Measurements from ENCODE around the gene CFAP100. TPM values are rescaled to one million over a fixed set of nuclear protein-coding genes. Genes with fewer than 3 reads are reported as not detected.

Gene CFAP100
- total and polyA plus RNA-seq, 9 of the 15 experiments (the other 6 are each of a cell fraction or from before 2014, with no cell fraction given), result not detected

DNA sequence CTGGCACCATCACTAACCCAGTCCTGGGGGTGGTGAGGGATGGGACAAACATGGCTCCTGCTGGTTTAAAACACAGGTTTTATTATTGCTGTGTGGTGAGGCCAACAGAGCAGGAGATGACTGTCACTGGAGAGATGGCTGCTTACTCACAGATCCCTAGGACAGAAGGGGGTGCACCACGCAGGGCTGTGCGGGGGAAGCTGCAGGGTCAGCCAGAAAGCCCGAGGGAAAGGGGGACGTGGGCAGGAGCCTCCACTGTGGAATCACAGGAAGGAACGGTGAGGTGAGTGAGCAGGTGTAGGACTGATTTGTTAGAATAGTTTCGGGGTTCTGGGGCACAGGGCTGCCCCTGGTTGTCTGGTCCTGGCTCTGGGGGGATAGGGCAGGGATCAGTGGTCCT lies 7.5 kb downstream of the CFAP100 start:
- ATAC-seq, result no peak
- BruUV-seq (replicated peaks), result no TSS peak
- Histone ChIP-seq H3K4me3 (no peak overlapping the region), H3K9me3 (replicated peaks; ENCODE audit: control insufficient read depth, insufficient read depth, low read depth, low read length) (no peaks in the 10 kb centered on the region), H3K27me3 (ENCODE audit: control insufficient read depth in 2 of 2, insufficient read depth in 2 of 2, low read length in 2 of 2) (peaks cover 0 to 32% of the 10 kb centered on the region in 2 experiments; a peak in 3 of 5 replicates), H3K4me2 (ENCODE audit: insufficient read depth, low read length) (no peak overlapping the region), H3K9ac (ENCODE audit: insufficient read depth in 1 of 2, low read depth in 2 of 2, low read length in 2 of 2) (no peak overlapping the region), H2AFZ (ENCODE audit: low read depth, low read length) (no peak overlapping the region), H3K79me2 (ENCODE audit: control insufficient read depth, insufficient read depth, low read length) (no peaks in the 10 kb centered on the region), H4K20me1 (replicated peaks; ENCODE audit: control insufficient read depth, insufficient read depth, low read length) (no peaks in the 10 kb centered on the region), H3K36me3 (ENCODE audit: control insufficient read depth, insufficient read depth, low read length) (no peaks in the 10 kb centered on the region), H3K9me1 (ENCODE audit: control insufficient read depth, insufficient read depth, low read length) (no peaks in the 10 kb centered on the region), H3K27ac (ENCODE audit: extremely low read depth, low read depth, low read length) (no peak overlapping the region), H3K4me1 (replicated peaks in 1 of 2; ENCODE audit: control insufficient read depth in 2 of 2, insufficient read depth in 2 of 2, low read length in 2 of 2) (no peaks in the 10 kb centered on the region; a peak in 1 of 5 replicates)
- in situ Hi-C loops (cut with MboI), result no loop called here
- no peak for TF ChIP-seq RBM22 (IDR thresholded peaks at IDR 0.05; ENCODE audit: low read depth, low read length, poor library complexity, severe bottlenecking)
- TF ChIP-seq ZNF778 (CRISPR knock-in tag; IDR thresholded peaks at IDR 0.05), result no peak
- TF ChIP-seq C11orf30 (IDR thresholded peaks at IDR 0.05; ENCODE audit: low read depth), result no peak
- TF ChIP-seq NR4A1 (CRISPR knock-in tag; IDR thresholded peaks at IDR 0.05), result no peak
- no peak for TF ChIP-seq NR4A1 (tag; IDR thresholded peaks at IDR 0.05)
- TF ChIP-seq, protein P1, sequence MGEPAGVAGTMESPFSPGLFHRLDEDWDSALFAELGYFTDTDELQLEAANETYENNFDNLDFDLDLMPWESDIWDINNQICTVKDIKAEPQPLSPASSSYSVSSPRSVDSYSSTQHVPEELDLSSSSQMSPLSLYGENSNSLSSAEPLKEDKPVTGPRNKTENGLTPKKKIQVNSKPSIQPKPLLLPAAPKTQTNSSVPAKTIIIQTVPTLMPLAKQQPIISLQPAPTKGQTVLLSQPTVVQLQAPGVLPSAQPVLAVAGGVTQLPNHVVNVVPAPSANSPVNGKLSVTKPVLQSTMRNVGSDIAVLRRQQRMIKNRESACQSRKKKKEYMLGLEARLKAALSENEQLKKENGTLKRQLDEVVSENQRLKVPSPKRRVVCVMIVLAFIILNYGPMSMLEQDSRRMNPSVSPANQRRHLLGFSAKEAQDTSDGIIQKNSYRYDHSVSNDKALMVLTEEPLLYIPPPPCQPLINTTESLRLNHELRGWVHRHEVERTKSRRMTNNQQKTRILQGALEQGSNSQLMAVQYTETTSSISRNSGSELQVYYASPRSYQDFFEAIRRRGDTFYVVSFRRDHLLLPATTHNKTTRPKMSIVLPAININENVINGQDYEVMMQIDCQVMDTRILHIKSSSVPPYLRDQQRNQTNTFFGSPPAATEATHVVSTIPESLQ (CRISPR knock-in tag; IDR thresholded peaks at IDR 0.05), result no peak
- no peak for TF ChIP-seq MBD2 (IDR thresholded peaks at IDR 0.05; ENCODE audit: borderline replicate concordance, low read depth)
- TF ChIP-seq ZKSCAN1 (IDR thresholded peaks at IDR 0.05; ENCODE audit: low read depth, low read length), result no peak
- TF ChIP-seq ZNF282 (CRISPR knock-in tag; IDR thresholded peaks at IDR 0.05), result no peak
- TF ChIP-seq, protein P2, sequence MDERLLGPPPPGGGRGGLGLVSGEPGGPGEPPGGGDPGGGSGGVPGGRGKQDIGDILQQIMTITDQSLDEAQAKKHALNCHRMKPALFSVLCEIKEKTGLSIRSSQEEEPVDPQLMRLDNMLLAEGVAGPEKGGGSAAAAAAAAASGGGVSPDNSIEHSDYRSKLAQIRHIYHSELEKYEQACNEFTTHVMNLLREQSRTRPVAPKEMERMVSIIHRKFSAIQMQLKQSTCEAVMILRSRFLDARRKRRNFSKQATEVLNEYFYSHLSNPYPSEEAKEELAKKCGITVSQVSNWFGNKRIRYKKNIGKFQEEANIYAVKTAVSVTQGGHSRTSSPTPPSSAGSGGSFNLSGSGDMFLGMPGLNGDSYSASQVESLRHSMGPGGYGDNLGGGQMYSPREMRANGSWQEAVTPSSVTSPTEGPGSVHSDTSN (CRISPR knock-in tag; IDR thresholded peaks at IDR 0.05; ENCODE audit: low read depth), result no peak
- TF ChIP-seq, protein P2 (tag; conservative IDR thresholded peaks at IDR 0.05; ENCODE audit: low read depth), result no peak
- TF ChIP-seq IFI16 (CRISPR knock-in tag; IDR thresholded peaks at IDR 0.05), result no peak
- TF ChIP-seq SUPT5H (IDR thresholded peaks at IDR 0.05), result no peak
- TF ChIP-seq NR2C1 (IDR thresholded peaks at IDR 0.05), result no peak
- no peak for TF ChIP-seq NR2C1 (tag; IDR thresholded peaks at IDR 0.05)
- TF ChIP-seq, protein P3, sequence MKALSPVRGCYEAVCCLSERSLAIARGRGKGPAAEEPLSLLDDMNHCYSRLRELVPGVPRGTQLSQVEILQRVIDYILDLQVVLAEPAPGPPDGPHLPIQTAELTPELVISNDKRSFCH (CRISPR knock-in tag; IDR thresholded peaks at IDR 0.05), result no peak
- TF ChIP-seq, protein P3 (tag; IDR thresholded peaks at IDR 0.05), result no peak
- TF ChIP-seq BACH1 (tag; IDR thresholded peaks at IDR 0.05), result no peak
- no peak for TF ChIP-seq ARID2 (IDR thresholded peaks at IDR 0.05)
- FAIRE-seq, result no peak
- POLR2A ChIA-PET, result no interaction called here
- intact Hi-C loops (cut with micrococcal nuclease), result no loop called here
- CTCF ChIA-PET (ENCODE audit: low intra/inter-chr PET ratio), result no interaction called here
- no peak for DNase-seq (ENCODE audit: extremely low read depth in 1 of 4, low spot score in 3 of 4)
- 0% methylated on average over 1 of the region's 6 CpGs for WGBS (ENCODE audit: insufficient coverage, low coverage, missing lambda C conversion rate)

All from K562 (cell line).